HL-60 (cell line): ENCODE results near the gene LYPLAL1.

Source experiments
- DNase-seq, 2 experiments: peaks; one replicate each; pipeline ENCODE4 v3.0.0-alpha.2; 2010 to 2020; ENCODE audit warnings: low read depth in 1 of 2, low spot score in 1 of 2
- H3K27ac ChIP-seq: fragments of 250-450 bp; sonication (Bioruptor Pico); replicated peaks from 2 replicates; pipeline ENCODE4 v1.5.1; 2020; ENCODE audit warnings: mild to moderate bottlenecking, moderate library complexity
- H3K27me3 ChIP-seq: fragments of 250-450 bp; sonication (Bioruptor Pico); 2 replicates; pipeline ENCODE4 v1.5.1; 2021; ENCODE audit warnings: mild to moderate bottlenecking, moderate library complexity; ENCODE audit not compliant: insufficient read depth, poor library complexity, severe bottlenecking
- H3K4me3 ChIP-seq: replicated peaks from 2 replicates; pipeline ENCODE4 v1.5.1; 2011; ENCODE audit warnings: mild to moderate bottlenecking, control low read depth, low read length; ENCODE audit not compliant: insufficient read depth
- CTCF ChIP-seq: IDR thresholded peaks from one replicate; pipeline ENCODE4 v1.5.1; 2011; ENCODE audit warnings: low read length, control low read depth, inconsistent platforms; ENCODE audit not compliant: insufficient read depth
- GABPA ChIP-seq: IDR thresholded peaks from 2 replicates; pipeline ENCODE4 v1.6.1; 2012; ENCODE audit warnings: low read depth
- POLR2AphosphoS5 ChIP-seq: IDR thresholded peaks from 2 replicates; pipeline ENCODE4 v1.6.1; 2012; ENCODE audit warnings: low read depth
- SPI1 ChIP-seq: IDR thresholded peaks from 2 replicates; pipeline ENCODE4 v1.6.1; 2012; ENCODE audit warnings: low read depth, mild to moderate bottlenecking, borderline replicate concordance
- TF ChIP-seq, protein P1 (sequence below): IDR thresholded peaks from 2 replicates; pipeline ENCODE4 v1.6.1; 2012; ENCODE audit warnings: low read depth; ENCODE audit not compliant: insufficient replicate concordance

LYPLAL1 gene

DNA sequence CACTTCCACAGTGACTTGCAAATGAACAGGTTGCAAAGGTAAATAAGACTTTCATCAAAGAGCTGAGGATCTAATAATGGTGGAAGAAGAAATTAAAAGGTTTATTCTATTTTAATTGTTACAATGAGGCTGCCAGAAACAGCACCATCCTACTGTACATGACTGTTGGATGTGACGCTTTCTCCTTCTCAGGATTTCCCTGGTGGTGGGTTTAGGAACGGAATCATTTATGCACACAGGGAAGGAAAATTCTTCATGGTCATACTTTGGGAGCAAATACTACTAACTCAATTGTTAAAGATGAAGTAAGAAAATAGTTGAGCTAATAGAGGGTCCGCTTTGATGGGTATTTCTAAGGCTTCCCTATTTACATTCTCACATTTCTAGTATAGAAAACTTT lies 22.2 kb upstream of the LYPLAL1 start:
- TF ChIP-seq GABPA (no peak), CTCF (no peak), POLR2AphosphoS5 (no peak), SPI1 (no peak)
- TF ChIP-seq, protein P1, sequence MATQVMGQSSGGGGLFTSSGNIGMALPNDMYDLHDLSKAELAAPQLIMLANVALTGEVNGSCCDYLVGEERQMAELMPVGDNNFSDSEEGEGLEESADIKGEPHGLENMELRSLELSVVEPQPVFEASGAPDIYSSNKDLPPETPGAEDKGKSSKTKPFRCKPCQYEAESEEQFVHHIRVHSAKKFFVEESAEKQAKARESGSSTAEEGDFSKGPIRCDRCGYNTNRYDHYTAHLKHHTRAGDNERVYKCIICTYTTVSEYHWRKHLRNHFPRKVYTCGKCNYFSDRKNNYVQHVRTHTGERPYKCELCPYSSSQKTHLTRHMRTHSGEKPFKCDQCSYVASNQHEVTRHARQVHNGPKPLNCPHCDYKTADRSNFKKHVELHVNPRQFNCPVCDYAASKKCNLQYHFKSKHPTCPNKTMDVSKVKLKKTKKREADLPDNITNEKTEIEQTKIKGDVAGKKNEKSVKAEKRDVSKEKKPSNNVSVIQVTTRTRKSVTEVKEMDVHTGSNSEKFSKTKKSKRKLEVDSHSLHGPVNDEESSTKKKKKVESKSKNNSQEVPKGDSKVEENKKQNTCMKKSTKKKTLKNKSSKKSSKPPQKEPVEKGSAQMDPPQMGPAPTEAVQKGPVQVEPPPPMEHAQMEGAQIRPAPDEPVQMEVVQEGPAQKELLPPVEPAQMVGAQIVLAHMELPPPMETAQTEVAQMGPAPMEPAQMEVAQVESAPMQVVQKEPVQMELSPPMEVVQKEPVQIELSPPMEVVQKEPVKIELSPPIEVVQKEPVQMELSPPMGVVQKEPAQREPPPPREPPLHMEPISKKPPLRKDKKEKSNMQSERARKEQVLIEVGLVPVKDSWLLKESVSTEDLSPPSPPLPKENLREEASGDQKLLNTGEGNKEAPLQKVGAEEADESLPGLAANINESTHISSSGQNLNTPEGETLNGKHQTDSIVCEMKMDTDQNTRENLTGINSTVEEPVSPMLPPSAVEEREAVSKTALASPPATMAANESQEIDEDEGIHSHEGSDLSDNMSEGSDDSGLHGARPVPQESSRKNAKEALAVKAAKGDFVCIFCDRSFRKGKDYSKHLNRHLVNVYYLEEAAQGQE: no peak
- Histone ChIP-seq H3K27me3 (no peaks in the 10 kb centered on the region), H3K4me3 (no peak overlapping the region), H3K27ac (no peak overlapping the region)
- no peak for DNase-seq

DNA sequence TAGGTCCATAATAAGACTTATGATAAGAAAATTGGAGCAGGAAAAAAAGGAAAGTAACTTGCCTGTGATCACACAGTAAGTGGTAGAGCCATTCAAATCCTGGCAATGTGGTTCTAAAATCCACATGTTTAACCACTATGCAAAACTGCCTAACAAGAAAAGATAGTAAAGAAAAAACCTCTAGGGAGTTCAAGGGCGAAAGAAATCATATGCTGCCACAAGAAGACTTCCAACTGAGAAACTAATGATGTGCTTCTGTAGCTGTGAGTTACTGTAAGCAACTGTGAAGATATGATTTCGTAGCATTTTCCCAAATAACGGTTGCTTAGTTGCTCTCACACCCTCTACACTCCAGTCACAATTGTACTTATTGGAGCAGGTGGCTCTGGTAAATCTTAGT lies 20.9 kb upstream of the LYPLAL1 start:
- Histone ChIP-seq H3K27ac (no peak overlapping the region), H3K4me3 (no peak overlapping the region), H3K27me3 (no peaks in the 10 kb centered on the region)
- no peak for TF ChIP-seq CTCF
- TF ChIP-seq POLR2AphosphoS5: no peak
- no peak for TF ChIP-seq GABPA
- TF ChIP-seq SPI1: no peak
- TF ChIP-seq, protein P1: no peak
- DNase-seq: no peak

- no peak overlapping the region for H3K27ac ChIP-seq
- TF ChIP-seq SPI1 (no peak), GABPA (no peak), POLR2AphosphoS5 (no peak), CTCF (no peak)
- TF ChIP-seq, protein P1: no peak
These were observed 20.0 kb upstream of the LYPLAL1 start for GRCh38 chr1:219153723-219154122.

More at GRCh38 chr1:219153723-219154122, 20.0 kb upstream of the LYPLAL1 start:
- DNase-seq: no peak
- H3K4me3 ChIP-seq: no peak overlapping the region
- no peaks in the 10 kb centered on the region for H3K27me3 ChIP-seq
